HCT116 (cell line): Measurements from ENCODE around the gene C2orf80. TPM values are rescaled to one million over a fixed set of nuclear protein-coding genes. Genes with fewer than 3 reads are reported as not detected.

Source experiments
- ATAC-seq: fragments of 200-7000 bp; cut with Tn5 transposase; 2 replicates; pipeline ENCODE4 v1.9.1; 2020; ENCODE audit warnings: mild to moderate bottlenecking, moderate library complexity
- BruUV-seq: library from RNA; stranded (reverse); fragments of 400-500 nt; replicated peaks from 2 replicates; lab custom pipeline; 2021; lab: Mats Ljungman, UMichigan
- CTCF ChIA-PET: fragments of 300-600 bp; sonication (Branson Sonifier 250); formaldehyde crosslinking; loops from one replicate; lab custom pipeline; 2021; ENCODE audit warnings: antibody characterized with exemption; lab: Charles Lee
- POLR2A ChIA-PET: fragments of 300-600, 350-600 bp; sonication (Branson Sonifier 250); formaldehyde crosslinking; loops from one replicate; lab custom pipeline; 2021; ENCODE audit warnings: antibody characterized with exemption; lab: Charles Lee
- RAD21 ChIA-PET, 2 experiments: fragments of 300-600 bp; sonication (Branson Sonifier 250); formaldehyde crosslinking; loops; one replicate each; lab custom pipeline; 2023; ENCODE audit warnings: low total read pairs in 2 of 2; ENCODE audit not compliant: uncharacterized antibody in 2 of 2, unreplicated experiment in 2 of 2, low non-redundant PET in 1 of 2; lab: Charles Lee
- DNase-seq: peaks from one replicate; pipeline ENCODE4 v3.0.0-alpha.2; 2010; ENCODE audit warnings: low read depth, low spot score
- H2AFZ ChIP-seq: fragments of 200-600 bp; shearing (Covaris generic), sonication (generic); 2 replicates; pipeline ENCODE4 v1.6.1; 2017; ENCODE audit warnings: low read depth, mixed run types, mixed read lengths, antibody characterized with exemption, low read length; ENCODE audit not compliant: poor library complexity, severe bottlenecking
- H3K27ac ChIP-seq: 2 replicates; pipeline ENCODE4 v1.5.1; 2012; ENCODE audit warnings: low read depth, low read length
- H3K27me3 ChIP-seq: fragments of 200-600 bp; sonication (generic); 2 replicates; pipeline ENCODE4 v1.6.1; 2016; ENCODE audit warnings: mixed run types, low read length, mixed read lengths; ENCODE audit not compliant: insufficient read depth
- H3K36me3 ChIP-seq, 2 experiments: fragments of 200-500 bp in 1 of 2; fragments of 200-600 bp in 1 of 2; sonication (Bioruptor generic) in 1 of 2; sonication (generic) in 1 of 2; 2 replicates each; pipeline versions ENCODE4 v1.5.1 to v1.6.1; 2014 to 2016; ENCODE audit warnings: low read length in 2 of 2, inconsistent platforms in 1 of 2, mixed read lengths in 1 of 2, mixed run types in 1 of 2; ENCODE audit not compliant: insufficient read depth in 2 of 2, control insufficient read depth in 1 of 2
- H3K4me1 ChIP-seq, 2 experiments: fragments of 200-600 bp in 1 of 2; sonication (generic) in 1 of 2; 2 replicates each; pipeline versions ENCODE4 v1.5.1 to v1.6.1; 2012 to 2017; ENCODE audit warnings: low read length in 2 of 2, inconsistent platforms in 1 of 2, mild to moderate bottlenecking in 1 of 2, mixed read lengths in 1 of 2, mixed run types in 1 of 2, moderate library complexity in 1 of 2; ENCODE audit not compliant: insufficient read depth in 2 of 2, control insufficient read depth in 1 of 2
- H3K4me2 ChIP-seq: fragments of 200-600 bp; sonication (generic); 2 replicates; pipeline ENCODE4 v1.6.1; 2017; ENCODE audit warnings: mixed run types, low read length, mixed read lengths
- H3K4me3 ChIP-seq, 2 experiments: fragments of 200-600 bp in 1 of 2; sonication (generic) in 1 of 2; replicated peaks in 1 of 2; 2 replicates each; pipeline ENCODE4 v1.5.1; 2011 to 2016; ENCODE audit warnings: low read length in 2 of 2, control low read depth in 1 of 2, low read depth in 1 of 2, mild to moderate bottlenecking in 1 of 2, mixed read lengths in 1 of 2, mixed run types in 1 of 2
- H3K79me2 ChIP-seq: fragments of 200-600 bp; sonication (generic); 2 replicates; pipeline ENCODE4 v1.6.1; 2017; ENCODE audit warnings: mild to moderate bottlenecking, mixed run types, low read length, moderate library complexity, mixed read lengths; ENCODE audit not compliant: insufficient read depth
- H3K9ac ChIP-seq: fragments of 200-600 bp; sonication (generic); 2 replicates; pipeline ENCODE4 v1.6.1; 2016; ENCODE audit warnings: low read length, mixed read lengths
- H3K9me2 ChIP-seq: fragments of 200-600 bp; sonication (generic), shearing (Covaris generic); 2 replicates; pipeline ENCODE4 v1.6.1; 2017; ENCODE audit warnings: mixed run types, mild to moderate bottlenecking, moderate library complexity; ENCODE audit not compliant: insufficient read depth
- H3K9me3 ChIP-seq, 2 experiments: fragments of 200-500 bp in 1 of 2; fragments of 200-600 bp in 1 of 2; sonication (Bioruptor generic) in 1 of 2; sonication (generic) in 1 of 2; 2 replicates each; pipeline ENCODE4 v1.6.1; 2014 to 2017; ENCODE audit warnings: low read length in 2 of 2, mixed read lengths in 2 of 2, inconsistent platforms in 1 of 2, low read depth in 1 of 2, mild to moderate bottlenecking in 1 of 2, mixed run types in 1 of 2, moderate library complexity in 1 of 2; ENCODE audit not compliant: control insufficient read depth in 1 of 2, insufficient read depth in 1 of 2
- H4K20me1 ChIP-seq: fragments of 200-600 bp; sonication (generic), shearing (Covaris generic); 2 replicates; pipeline ENCODE4 v1.6.1; 2017; ENCODE audit warnings: mixed run types, mild to moderate bottlenecking, moderate library complexity; ENCODE audit not compliant: insufficient read depth
- CBX3 ChIP-seq: IDR thresholded peaks from 2 replicates; pipeline ENCODE4 v1.6.1; 2012; ENCODE audit warnings: low read depth
- CTCF ChIP-seq, 3 experiments: fragments of 200-600 bp in 1 of 3; sonication (generic) in 1 of 3; IDR thresholded peaks in 2 of 3; conservative IDR thresholded peaks in 1 of 3; 2 replicates each; pipeline ENCODE4 v1.5.1; 2012 to 2017; ENCODE audit warnings: low read depth in 2 of 3, low read length in 2 of 3, antibody characterized with exemption in 1 of 3, borderline replicate concordance in 1 of 3, control low read depth in 1 of 3, mild to moderate bottlenecking in 1 of 3, mixed read lengths in 1 of 3, mixed run types in 1 of 3, moderate library complexity in 1 of 3; ENCODE audit not compliant: insufficient read depth in 1 of 3
- FOSL1 ChIP-seq: IDR thresholded peaks from 2 replicates; pipeline ENCODE4 v1.6.1; 2012; ENCODE audit warnings: low read depth
- REST ChIP-seq: IDR thresholded peaks from 2 replicates; pipeline ENCODE4 v1.6.1; 2012; ENCODE audit warnings: low read depth
- intact Hi-C: fragments of 100-400 bp; cut with micrococcal nuclease; formaldehyde crosslinking; loops from 2 replicates; pipeline ENCODE4 v1.10.0; 2022
- total RNA-seq: library from RNA; stranded (reverse); gene quantifications from one replicate; pipeline ENCODE4 v1.2.1, GENCODE V29; 2021; ENCODE audit not compliant: unreplicated experiment

The C2orf80 gene
- total RNA-seq, 1 experiment from 2014 or later = not detected

- TF ChIP-seq REST (no peak), CBX3 (no peak)
These were observed 53.8 kb downstream of the C2orf80 start (continued) for GRCh38 chr2:208135794-208136715.

GRCh38 chr2:208134928-208135586 is 54.8 kb downstream of the C2orf80 start:
- BruUV-seq = no TSS peak
- H3K4me3 ChIP-seq = no peak overlapping the region
- RAD21 ChIA-PET = no interaction called here
- no peaks in the 10 kb centered on the region for H3K36me3 ChIP-seq
- POLR2A ChIA-PET = no interaction called here
- ATAC-seq (no peak), DNase-seq (no peak)
- TF ChIP-seq CTCF (IDR thresholded peaks at IDR 0.05 in 2 of 3, conservative IDR thresholded peaks at IDR 0.05 in 1 of 3; ENCODE audit: borderline replicate concordance in 1 of 3, insufficient read depth in 1 of 3, low read depth in 2 of 3, low read length in 2 of 3) (no peak), FOSL1 (no peak)
- no peaks in the 10 kb centered on the region for H4K20me1 ChIP-seq
- H3K27ac ChIP-seq = no peak overlapping the region
- CTCF ChIA-PET = no interaction called here
- H3K79me2 ChIP-seq = no peaks in the 10 kb centered on the region
- no peak overlapping the region for H3K4me2 ChIP-seq
- H3K27me3 ChIP-seq = no peaks in the 10 kb centered on the region
- no peaks in the 10 kb centered on the region for H3K9me2 ChIP-seq
- H2AFZ ChIP-seq = no peak overlapping the region
- H3K9ac ChIP-seq = no peak overlapping the region
- peaks cover 0 to 3% of the 10 kb centered on the region in 2 experiments; a peak in 2 of 4 replicates for H3K4me1 ChIP-seq
- intact Hi-C loops = no loop called here
- H3K9me3 ChIP-seq = no peaks in the 10 kb centered on the region
